Uterus (tissue), 2 donors: ENCODE results near the gene EOLA1.
"Not testable (repeated sequence)": the region's sequence is repeated elsewhere in the genome, so short reads cannot be mapped to it uniquely, and the experiment has no call there.

ENCODE experiments used
- CTCF ChIP-seq, 4 experiments: fragments of 200-600 bp in 2 of 4; fragments of 450-650 bp in 2 of 4; sonication (generic) in 2 of 4; IDR thresholded peaks; one replicate each; pipeline ENCODE4 v1.5.1; 2016 to 2019; ENCODE audit warnings: antibody characterized with exemption in 4 of 4, mild to moderate bottlenecking in 2 of 4, moderate library complexity in 1 of 4
- POLR2A ChIP-seq, 2 donors: fragments of 450-650 bp; IDR thresholded peaks; one replicate each; pipeline ENCODE4 v1.6.1; 2016; ENCODE audit warnings: antibody characterized with exemption in 2 of 2, mild to moderate bottlenecking in 1 of 2, moderate library complexity in 1 of 2

GRCh38 chrX:149595943-149596342 is 55.1 kb downstream of the EOLA1 start:
- not testable (repeated sequence) for TF ChIP-seq CTCF, POLR2A (IDR thresholded peaks at IDR 0.05)
